ENCODE data around the gene WDR74.

Gene WDR74

DNA sequence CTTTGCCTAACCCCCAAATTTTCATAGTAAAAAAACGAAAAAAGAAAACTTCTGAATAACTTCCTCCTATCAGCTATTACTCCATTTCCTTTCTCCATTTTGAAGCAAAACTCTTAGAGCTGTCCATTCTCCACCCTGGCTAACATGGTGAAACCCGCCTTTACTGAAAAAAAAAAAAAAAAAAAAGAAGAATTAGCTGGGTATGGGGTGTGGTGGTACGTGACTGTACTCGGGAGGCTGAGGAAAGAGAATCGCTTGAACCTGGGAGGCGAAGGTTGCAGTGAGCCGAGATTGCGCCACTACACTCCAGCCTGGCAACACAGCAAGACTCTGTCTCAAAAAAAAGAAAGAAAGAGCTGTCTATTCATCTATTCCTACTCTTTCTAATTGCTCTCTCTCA, 22.8 kb downstream of the WDR74 start:
- no peak overlapping the region for H3K4me3 ChIP-seq (ENCODE audit: control insufficient read depth, low read depth, low read length)
- DNase-seq (ENCODE audit: low read depth) = no peak

DNA sequence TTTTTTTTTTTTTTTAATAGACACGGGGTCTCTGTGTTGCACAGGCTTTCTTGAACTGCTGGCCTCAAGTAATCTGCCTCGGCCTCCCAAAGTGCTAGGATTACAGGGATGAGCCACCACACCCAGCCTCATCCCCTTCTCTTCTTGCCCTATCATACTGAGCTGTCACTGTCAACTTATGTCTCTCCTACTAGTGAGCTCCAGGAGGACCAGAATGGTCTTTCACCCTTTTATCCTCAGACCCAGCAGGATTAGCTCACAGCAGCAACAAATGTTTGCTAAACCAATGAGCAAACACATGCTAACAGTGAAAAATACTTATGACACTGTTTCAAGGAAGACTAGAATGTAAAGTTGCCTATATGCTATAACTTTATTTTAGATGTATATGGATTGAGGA, 27.7 kb downstream of the WDR74 start:
- DNase-seq (ENCODE audit: low read depth) = no peak
- TF ChIP-seq, protein P1, sequence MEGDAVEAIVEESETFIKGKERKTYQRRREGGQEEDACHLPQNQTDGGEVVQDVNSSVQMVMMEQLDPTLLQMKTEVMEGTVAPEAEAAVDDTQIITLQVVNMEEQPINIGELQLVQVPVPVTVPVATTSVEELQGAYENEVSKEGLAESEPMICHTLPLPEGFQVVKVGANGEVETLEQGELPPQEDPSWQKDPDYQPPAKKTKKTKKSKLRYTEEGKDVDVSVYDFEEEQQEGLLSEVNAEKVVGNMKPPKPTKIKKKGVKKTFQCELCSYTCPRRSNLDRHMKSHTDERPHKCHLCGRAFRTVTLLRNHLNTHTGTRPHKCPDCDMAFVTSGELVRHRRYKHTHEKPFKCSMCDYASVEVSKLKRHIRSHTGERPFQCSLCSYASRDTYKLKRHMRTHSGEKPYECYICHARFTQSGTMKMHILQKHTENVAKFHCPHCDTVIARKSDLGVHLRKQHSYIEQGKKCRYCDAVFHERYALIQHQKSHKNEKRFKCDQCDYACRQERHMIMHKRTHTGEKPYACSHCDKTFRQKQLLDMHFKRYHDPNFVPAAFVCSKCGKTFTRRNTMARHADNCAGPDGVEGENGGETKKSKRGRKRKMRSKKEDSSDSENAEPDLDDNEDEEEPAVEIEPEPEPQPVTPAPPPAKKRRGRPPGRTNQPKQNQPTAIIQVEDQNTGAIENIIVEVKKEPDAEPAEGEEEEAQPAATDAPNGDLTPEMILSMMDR (conservative IDR thresholded peaks at IDR 0.05; ENCODE audit: control insufficient read depth, insufficient read depth, low read depth, low read length) = no peak
- H3K4me3 ChIP-seq (ENCODE audit: control insufficient read depth, low read depth, low read length) = no peak overlapping the region

More for the DNA sequence above, 22.8 kb downstream of the WDR74 start:
- TF ChIP-seq, protein P1 (conservative IDR thresholded peaks at IDR 0.05; ENCODE audit: control insufficient read depth, insufficient read depth, low read depth, low read length) = no peak

DNA sequence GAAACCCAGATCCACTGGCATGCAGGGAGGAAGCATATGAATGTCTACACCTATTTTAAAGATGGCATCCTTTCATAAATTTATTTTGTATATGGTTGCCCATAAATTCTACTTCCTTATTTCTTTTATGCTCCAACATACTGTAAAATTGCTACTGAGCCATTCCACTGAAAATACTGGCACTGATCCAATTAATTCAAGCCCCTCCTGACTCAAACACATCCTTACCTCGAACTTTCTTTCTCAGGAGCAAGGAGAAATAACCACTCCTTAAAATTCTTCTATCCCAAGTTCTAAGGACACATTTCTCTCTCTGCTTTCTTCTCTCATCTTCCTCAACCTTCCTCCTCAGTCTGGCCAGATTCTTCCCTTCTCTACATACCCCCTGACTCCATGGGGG, 28.6 kb downstream of the WDR74 start:
- TF ChIP-seq, protein P1 (conservative IDR thresholded peaks at IDR 0.05; ENCODE audit: control insufficient read depth, insufficient read depth, low read depth, low read length) = no peak
- H3K4me3 ChIP-seq (ENCODE audit: control insufficient read depth, low read depth, low read length) = no peak overlapping the region
- no peak for DNase-seq (ENCODE audit: low read depth)

DNA sequence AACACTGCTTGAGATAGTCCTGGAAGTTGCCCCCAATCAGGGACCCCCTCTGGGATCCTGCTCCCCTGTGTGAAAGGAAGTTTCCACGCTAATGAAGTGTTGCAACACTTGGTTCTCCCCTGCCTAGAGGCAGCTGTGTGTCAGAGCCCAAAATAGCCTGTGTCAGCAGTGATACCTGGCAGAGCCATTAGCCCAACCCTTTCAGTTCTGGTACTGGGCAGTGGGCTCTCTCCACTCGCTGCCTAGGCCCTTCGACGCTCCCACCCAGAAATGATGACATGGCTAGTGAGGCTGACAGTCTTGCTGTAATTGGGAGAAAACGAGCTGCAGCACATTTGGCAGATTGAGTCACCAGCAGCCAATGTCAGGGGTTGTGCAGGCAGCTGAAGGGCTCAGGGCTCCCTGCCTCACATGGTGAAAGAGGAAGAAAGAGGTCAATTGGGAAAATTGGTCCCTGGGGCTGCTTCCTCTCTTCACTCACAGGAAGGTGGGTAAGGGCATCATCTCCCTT, 32.7 kb downstream of the WDR74 start:
- peak; percentile 55 for DNase-seq (ENCODE audit: low read depth)
- TF ChIP-seq, protein P1 (conservative IDR thresholded peaks at IDR 0.05; ENCODE audit: control insufficient read depth, insufficient read depth, low read depth, low read length) = no peak
- no peak overlapping the region for H3K4me3 ChIP-seq (ENCODE audit: control insufficient read depth, low read depth, low read length)

DNA sequence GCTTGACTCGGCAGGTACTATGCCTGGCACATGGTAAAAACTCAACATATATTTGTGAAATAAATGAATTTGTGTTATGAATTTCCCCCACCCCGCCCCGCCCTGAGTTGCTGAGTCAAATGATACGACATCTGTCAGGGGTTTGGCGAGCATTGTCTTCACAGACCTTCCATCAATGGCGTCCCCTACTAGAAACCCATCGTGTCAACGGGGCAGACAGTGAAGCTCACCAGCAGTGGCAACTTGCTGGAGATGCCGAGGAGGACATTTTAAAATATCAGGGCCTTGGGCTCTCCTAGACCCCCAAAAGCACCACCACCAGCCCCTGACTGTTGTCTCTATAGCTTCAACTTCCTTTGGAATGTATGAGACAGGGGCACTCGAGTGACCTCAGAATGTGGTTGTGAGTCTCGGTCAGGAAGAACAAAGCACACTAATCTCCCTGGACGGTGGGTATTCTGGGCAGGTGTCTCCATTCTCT, 33.4 kb downstream of the WDR74 start:
- TF ChIP-seq, protein P1 (conservative IDR thresholded peaks at IDR 0.05; ENCODE audit: control insufficient read depth, insufficient read depth, low read depth, low read length) = no peak
- no peak for DNase-seq (ENCODE audit: low read depth)
- peak overlapping the region; percentile 91 for H3K4me3 ChIP-seq (ENCODE audit: control insufficient read depth, low read depth, low read length)

DNA sequence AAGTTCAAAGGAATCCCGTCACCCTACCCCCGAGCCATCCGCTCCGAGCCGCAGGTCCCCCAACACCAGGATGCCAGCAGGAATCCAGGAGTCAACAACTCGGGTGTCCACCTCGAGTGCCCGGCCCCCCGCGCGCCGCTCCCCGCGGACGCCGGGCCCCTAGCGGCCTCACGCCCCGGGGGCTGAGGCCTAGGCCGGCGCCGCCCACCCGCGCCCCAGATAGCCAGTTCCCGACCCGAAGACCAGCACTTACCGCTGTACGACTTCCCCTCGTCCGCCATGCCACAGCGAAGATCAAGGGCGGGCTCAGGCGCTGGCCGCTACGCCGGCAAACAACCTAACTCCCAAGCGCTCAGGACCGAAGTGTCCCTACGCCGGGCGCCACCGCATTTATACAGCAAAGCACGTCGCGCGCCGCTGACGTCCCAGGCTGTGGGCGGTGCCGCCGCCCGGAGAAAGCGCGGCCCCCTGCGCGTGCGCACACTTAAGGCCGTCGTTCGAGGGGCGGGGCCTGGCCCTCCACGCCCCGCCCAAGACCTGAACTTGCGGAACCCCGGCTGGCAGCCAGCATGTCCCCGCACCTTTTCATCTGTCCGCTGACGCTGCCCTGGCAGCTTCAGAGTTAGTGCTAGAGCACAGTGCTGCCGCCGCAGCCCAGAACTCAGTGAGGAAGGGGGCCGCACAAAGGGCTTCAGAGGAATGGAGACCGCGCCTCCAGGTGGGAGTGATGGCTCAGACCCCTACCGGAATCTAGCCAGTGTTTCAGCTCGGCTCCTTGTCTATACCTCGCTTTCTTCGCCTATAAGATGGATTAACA, 34.1 kb downstream of the WDR74 start, which contains the start of gene NXF1:
TSS of gene NXF1 (minus strand) at position 365 of the 817 bp plus-strand sequence. CDS start at position 281, 84 bp downstream.
- DNase-seq (ENCODE audit: low read depth) = peak; percentile 90
- H3K4me3 ChIP-seq (ENCODE audit: control insufficient read depth, low read depth, low read length) = peak within 1 kb of the TSS; percentile 91
- TF ChIP-seq, protein P1 (conservative IDR thresholded peaks at IDR 0.05; ENCODE audit: control insufficient read depth, insufficient read depth, low read depth, low read length) = no peak
